IPS DF 4.7 (cell line): ENCODE data around the gene SLC2A11.

ENCODE experiments used
- DNase-seq: peaks from one replicate; pipeline ENCODE4 v3.0.0-alpha.2; 2013; ENCODE audit warnings: low spot score; ENCODE audit errors: extremely low read depth

The SLC2A11 gene

GRCh38 chr22:23832226-23833016 is 25.3 kb upstream of the SLC2A11 start:
- DNase-seq: no peak

DNA sequence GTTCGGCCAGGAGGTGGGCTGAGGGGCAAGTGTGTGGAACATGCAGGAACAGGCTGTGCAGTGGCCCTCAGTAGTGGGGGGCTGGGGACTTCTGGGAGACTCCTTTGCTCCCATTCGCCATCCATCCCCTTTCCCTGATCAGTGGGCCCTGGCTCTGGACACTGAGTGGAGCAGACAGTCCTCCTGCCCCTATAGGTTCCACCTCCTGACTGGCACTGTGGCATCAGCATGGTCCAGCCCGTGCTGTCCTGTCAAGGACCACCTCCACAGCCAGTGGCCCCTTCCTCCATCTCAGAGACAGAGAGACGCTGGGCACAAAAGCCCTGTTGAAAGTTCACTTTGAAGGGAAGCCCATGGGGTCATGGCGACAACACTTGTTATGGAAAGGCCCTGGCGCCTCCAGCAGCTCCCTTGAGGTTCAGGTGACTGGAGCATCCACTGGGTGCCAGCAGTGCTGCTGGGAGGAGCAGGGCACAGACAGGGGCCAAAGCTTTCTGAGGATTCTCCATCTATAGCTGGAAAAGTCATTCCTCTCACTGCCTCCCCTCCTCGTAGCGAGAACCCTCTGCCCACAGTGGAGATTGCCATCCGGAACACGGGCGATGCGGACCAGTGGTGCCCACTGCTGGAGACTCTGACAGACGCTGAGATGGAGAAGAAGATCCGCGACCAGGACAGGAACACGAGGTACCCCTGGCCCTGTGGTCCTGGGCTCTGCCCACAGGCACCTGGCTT is 24.5 kb upstream of the SLC2A11 start:
- no peak for DNase-seq

DNA sequence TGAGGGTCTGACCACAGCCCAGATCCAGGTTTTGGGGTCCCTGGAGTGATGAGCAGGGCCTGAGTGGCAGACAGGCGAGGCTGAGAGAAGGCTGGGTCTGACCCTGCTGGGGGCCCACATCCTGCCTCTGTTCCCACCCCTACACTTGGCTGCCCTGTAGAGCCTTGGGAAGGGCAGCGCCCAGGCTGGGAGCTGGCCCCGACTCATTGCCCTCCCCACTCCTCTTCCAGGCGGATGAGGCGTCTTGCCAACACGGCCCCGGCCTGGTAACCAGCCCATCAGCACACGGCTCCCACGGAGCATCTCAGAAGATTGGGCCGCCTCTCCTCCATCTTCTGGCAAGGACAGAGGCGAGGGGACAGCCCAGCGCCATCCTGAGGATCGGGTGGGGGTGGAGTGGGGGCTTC is 23.8 kb upstream of the SLC2A11 start:
- no peak for DNase-seq

DNA sequence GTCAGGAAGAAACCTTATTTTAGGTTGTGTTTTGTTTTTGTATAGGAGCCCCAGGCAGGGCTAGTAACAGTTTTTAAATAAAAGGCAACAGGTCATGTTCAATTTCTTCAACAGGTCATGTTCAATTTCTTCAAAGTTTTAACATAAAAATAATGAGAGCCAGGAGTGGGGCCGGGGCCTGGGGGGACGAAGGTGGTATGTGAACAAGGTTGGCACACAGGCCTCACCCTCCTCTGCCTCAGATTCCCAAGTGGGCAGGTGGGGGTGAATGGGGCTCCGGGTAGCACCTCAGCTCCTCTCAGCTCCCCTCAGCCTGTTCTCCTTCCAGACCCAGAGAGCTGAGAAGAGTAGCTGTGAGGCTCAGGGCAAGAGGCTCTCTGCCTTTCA is 23.3 kb upstream of the SLC2A11 start:
- DNase-seq: no peak

DNA sequence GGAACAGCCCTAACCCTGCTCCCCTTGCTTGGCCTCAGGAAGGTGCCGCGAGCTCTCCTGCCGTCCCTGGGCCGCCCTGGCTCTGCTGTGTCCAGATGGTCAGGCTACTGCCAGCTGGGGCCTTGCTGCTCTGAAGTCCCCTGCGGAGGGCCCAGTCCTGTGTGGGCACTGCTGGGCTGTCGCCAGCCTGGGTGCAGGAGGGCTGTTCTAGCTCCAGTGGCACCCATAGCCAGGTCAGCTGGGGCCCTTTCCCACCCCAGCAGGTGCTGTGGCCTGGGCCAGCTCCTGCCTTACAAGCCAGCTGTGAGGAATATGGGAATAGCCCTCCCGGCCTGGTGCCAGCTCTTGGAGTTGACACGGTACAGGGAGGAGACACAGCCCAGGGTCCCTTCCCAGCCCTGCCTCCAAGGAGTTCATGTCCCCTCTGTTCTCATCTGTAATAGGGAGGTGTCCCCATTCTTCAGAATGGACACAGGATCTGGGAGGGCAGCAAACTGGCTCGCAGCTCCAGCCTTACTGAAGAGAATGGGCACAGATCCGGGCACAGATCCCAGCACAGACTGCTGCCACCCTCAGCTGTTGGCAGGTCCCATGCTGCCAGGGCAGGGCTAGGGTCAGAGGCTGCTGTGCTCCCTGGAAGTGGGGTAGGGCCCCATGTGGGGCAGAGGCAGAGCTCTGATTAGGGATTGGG is 22.7 kb upstream of the SLC2A11 start:
- no peak for DNase-seq

- no peak for DNase-seq
These were observed 22.1 kb upstream of the SLC2A11 start for GRCh38 chr22:23835484-23836144.

DNA sequence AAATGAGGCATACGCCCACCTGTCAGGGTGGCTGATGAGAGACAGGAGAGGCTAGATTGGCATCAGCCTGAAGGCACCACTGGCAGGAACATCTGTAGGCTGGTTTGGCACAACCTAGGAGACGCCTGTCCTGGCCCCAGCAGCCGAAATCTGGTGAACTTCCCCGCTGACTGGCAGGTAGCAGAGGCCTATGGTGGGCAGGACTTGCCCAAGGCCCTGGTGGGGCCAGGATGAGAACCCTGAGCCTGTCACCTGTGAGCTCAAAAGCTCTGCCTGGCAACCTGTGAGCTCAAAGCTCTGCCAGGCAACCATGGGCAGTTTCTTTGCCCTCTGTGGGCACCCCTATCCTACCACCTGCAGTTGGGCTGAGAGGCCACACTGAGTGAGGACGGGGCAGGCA is 21.4 kb upstream of the SLC2A11 start:
- no peak for DNase-seq

- DNase-seq: no peak
These were observed 20.8 kb upstream of the SLC2A11 start for GRCh38 chr22:23836692-23837495.

DNA sequence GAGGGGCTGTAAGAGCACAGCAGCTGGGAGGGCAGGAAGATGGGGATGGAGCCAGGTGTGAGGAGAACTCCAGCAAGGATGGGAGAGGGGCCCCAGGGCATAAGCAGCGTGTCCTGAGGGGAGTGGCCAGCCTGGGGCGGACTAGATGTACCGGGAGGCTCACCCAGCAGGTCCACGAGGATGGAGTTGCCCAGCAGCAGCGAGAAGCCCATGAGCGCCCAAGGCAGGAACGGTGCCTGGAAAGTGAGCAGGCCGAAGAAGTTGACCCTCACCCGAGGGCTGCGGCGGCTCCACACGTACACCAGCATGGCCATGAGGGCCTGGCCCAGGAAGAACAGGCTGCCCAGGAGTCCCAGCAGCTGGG is 20.2 kb upstream of the SLC2A11 start:
- no peak for DNase-seq

DNA sequence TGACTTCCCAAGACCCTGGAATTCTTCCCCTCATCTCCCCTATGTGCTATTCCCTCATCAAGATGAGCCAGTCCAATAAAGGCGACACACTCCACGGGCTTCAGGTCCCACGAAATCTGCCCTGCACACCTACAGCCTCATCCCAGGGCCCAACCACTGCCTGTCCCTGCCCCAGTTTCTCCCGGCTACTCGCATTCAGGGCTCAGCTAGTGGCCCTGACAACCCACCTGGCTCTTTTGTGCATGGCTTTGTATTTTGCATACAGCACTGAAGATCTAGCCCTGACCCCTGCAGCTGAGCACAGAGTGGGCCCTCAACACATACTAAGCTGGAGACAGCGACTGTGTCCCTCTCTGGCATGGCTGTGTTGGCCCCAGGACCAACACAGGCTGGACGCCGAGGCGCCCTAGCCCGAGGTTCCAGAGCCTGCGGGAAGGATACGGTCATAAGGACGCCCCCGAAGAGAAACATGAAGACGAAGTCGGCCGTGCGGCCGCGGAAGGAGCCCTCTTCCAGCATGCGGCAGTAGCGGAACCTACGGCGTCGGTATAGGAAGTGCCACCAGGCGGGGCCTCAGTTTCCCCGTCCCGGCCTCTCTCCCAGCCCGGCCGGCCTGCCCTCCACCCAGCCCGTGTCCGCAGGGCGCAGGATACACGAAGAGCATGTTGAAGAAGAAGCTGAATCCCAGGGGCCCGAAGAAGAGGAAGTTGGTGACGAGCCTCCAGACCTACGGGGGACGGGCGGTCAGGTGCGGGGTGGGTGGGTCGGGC is 19.6 kb upstream of the SLC2A11 start:
- DNase-seq: no peak

GRCh38 chr22:23838681-23839468 is 18.8 kb upstream of the SLC2A11 start, which contains the start of gene DERL3:
Gene DERL3 (minus strand): TSS chr22:23839006. CDS start chr22:23838987, 19 bp downstream.
- peak; percentile 98 for DNase-seq

- DNase-seq: no peak
These were observed 17.6 kb upstream of the SLC2A11 start for GRCh38 chr22:23840026-23840425.

- no peak for DNase-seq
These were observed 16.4 kb upstream of the SLC2A11 start for GRCh38 chr22:23841292-23841691.

- no peak for DNase-seq
These were observed 15.8 kb upstream of the SLC2A11 start for GRCh38 chr22:23841736-23842445.

- no peak for DNase-seq
These were observed 15.1 kb upstream of the SLC2A11 start for GRCh38 chr22:23842599-23842998.

DNA sequence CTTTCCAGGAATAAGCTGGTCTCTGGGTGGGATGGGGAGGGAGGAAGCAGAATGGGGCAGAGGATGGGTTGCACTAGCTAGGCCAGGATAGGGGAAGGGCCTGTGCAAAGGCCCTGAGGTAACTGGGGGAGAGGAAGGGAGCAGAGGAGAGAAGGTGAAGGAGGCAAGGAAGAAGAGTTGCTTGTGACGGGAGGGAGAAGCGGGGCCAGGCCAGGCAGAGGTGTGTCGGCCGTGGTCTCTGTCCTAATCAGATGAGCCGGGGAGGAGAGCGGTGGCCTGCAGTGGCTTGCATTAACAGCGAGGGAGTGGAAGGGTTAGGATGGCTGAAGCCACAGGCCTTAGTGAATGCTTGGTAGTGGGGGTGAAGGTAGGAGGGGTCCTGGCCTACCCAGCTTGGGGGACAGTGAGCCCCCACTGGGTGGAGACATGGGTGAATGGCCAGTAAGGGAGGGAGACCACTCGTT is 12.9 kb upstream of the SLC2A11 start:
- no peak for DNase-seq

DNA sequence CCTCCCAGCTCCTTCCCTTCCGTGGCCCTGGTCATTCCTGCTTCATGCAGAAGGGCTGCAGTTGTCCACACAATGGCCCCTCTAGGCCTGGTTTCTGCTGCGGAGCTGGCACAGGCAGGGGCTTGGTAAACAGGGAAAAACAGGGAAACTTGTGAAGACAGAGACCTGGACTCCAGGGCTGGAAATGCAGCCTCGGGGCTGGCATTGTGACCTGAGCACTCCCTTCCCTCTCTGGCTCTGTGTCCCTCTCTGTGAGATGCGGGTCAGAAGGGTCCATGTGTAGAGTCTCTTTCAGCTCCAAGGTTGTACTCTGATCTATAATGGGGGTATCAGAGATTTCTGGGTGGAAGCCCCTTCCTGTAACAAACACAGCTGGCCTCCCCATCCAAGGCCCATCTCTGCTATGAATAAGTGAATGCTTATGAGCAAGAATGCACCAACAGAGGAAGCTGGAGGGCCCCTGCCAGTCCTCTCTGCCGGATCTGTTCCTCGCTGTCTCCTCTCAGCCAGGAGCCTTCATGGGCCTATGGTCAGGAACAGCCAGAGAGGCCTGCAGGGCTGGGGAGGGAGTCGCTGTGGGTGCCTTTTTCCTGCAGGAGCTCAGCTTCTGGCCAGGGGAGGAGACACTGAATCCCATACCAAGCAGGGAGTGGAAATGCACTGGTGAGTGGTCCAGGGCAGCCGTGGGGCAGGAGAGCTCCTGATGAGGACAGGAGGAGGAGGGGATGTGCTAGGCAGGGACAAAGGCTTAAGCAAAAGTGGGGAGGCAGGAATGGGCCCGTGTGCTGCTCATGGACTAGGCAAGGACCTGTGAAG is 12.2 kb upstream of the SLC2A11 start:
- no peak for DNase-seq

- DNase-seq: no peak
These were observed 11.6 kb upstream of the SLC2A11 start for GRCh38 chr22:23846081-23846469.
